Keratinocyte (primary cell): ENCODE measurements around the gene ATP1A3. TPM values are rescaled to one million over a fixed set of nuclear protein-coding genes. Genes with fewer than 3 reads are reported as not detected.
A peak's percentile ranks its signal among the peaks of the same experiment; 100 is the strongest.

Experiments used
- DNase-seq: peaks from one replicate; pipeline ENCODE4 v3.0.0-alpha.2; 2011; ENCODE audit warnings: low read depth, missing footprints, low spot score
- FAIRE-seq: peaks from 2 replicates; lab custom pipeline; 2011; peaks lifted over from hg19 to GRCh38; lab: Jason Lieb, UNC
- H2AFZ ChIP-seq: 2 replicates; pipeline ENCODE4 v1.6.0; 2012; ENCODE audit warnings: low read length, control low read depth, inconsistent platforms; ENCODE audit not compliant: control insufficient read depth
- H3K27ac ChIP-seq: 2 replicates; pipeline ENCODE4 v1.5.1; 2011; ENCODE audit warnings: low read length; ENCODE audit not compliant: control insufficient read depth, insufficient read depth
- H3K27me3 ChIP-seq: 3 replicates; pipeline ENCODE4 v1.6.0; 2011; ENCODE audit warnings: low read length; ENCODE audit not compliant: control insufficient read depth, insufficient read depth; ENCODE audit errors: extremely low read depth
- H3K36me3 ChIP-seq, 2 experiments: 2 replicates in 1 of 2; 3 replicates in 1 of 2; pipeline ENCODE4 v1.5.1; 2011; ENCODE audit warnings: low read length in 2 of 2, mild to moderate bottlenecking in 1 of 2; ENCODE audit not compliant: control insufficient read depth in 2 of 2, insufficient read depth in 2 of 2; ENCODE audit errors: extremely low read depth in 1 of 2
- H3K4me1 ChIP-seq: 3 replicates; pipeline ENCODE4 v1.5.1; 2011; ENCODE audit warnings: low read length; ENCODE audit not compliant: control insufficient read depth, insufficient read depth; ENCODE audit errors: extremely low read depth
- H3K4me2 ChIP-seq: 3 replicates; pipeline ENCODE4 v1.6.0; 2011; ENCODE audit warnings: low read depth, low read length; ENCODE audit not compliant: control insufficient read depth, insufficient read depth; ENCODE audit errors: extremely low read depth
- H3K4me3 ChIP-seq, 3 experiments: fragments of 200-600 bp in 1 of 3; sonication (generic) in 1 of 3; 2 replicates in 2 of 3; 3 replicates in 1 of 3; pipeline ENCODE4 v1.5.1; 2011 to 2016; ENCODE audit warnings: low read length in 3 of 3, mild to moderate bottlenecking in 3 of 3, control low read depth in 2 of 3, inconsistent platforms in 1 of 3, low read depth in 1 of 3, mixed read lengths in 1 of 3, mixed run types in 1 of 3, moderate library complexity in 1 of 3; ENCODE audit not compliant: control insufficient read depth in 2 of 3, insufficient read depth in 2 of 3; ENCODE audit errors: extremely low read depth in 1 of 3
- H3K79me2 ChIP-seq: 2 replicates; pipeline ENCODE4 v1.6.0; 2012; ENCODE audit warnings: low read length; ENCODE audit not compliant: control insufficient read depth, insufficient read depth
- H3K9ac ChIP-seq: 3 replicates; pipeline ENCODE4 v1.6.0; 2011; ENCODE audit warnings: low read length; ENCODE audit not compliant: control insufficient read depth, insufficient read depth; ENCODE audit errors: extremely low read depth
- H3K9me1 ChIP-seq: 3 replicates; pipeline ENCODE4 v1.6.0; 2011; ENCODE audit warnings: low read length; ENCODE audit not compliant: control insufficient read depth, insufficient read depth; ENCODE audit errors: extremely low read depth
- H3K9me3 ChIP-seq: 2 replicates; pipeline ENCODE4 v1.5.1; 2012; ENCODE audit warnings: low read depth, low read length; ENCODE audit not compliant: control insufficient read depth
- H4K20me1 ChIP-seq: 3 replicates; pipeline ENCODE4 v1.6.0; 2011; ENCODE audit warnings: low read length; ENCODE audit not compliant: control insufficient read depth, insufficient read depth; ENCODE audit errors: extremely low read depth
- CTCF ChIP-seq, 3 experiments: IDR thresholded peaks in 1 of 3; conservative IDR thresholded peaks in 1 of 3; optimal IDR thresholded peaks in 1 of 3; 2 replicates in 2 of 3; 3 replicates in 1 of 3; pipeline versions ENCODE3 to v1.5.1; 2011; ENCODE audit warnings: low read length in 3 of 3, mild to moderate bottlenecking in 3 of 3, moderate library complexity in 2 of 3, control low read depth in 1 of 3, inconsistent platforms in 1 of 3; ENCODE audit not compliant: insufficient read depth in 2 of 3; ENCODE audit errors: extremely low read depth in 1 of 3
- EZH2 ChIP-seq: IDR thresholded peaks from one replicate; pipeline ENCODE4 v1.6.1; 2012; ENCODE audit warnings: inconsistent platforms, mild to moderate bottlenecking, low read length, moderate library complexity
- dilution Hi-C: fragments of 300-500 bp; cut with MboI; formaldehyde crosslinking; loops from one replicate; pipeline ENCODE4 v1.7.0; 2020; ENCODE audit warnings: low sequenced_read_pairs; ENCODE audit not compliant: extremely low pct_ligation_motif_present
- polyA plus RNA-seq, 5 experiments: library from polyadenylated mRNA; depleted of rRNA in 3 of 5; stranded (reverse) in 3 of 5; stranded (forward) in 1 of 5; unstranded in 1 of 5; fragments of >200 nt; gene quantifications; 1 replicate in 1 of 5; 2 replicates in 3 of 5; 3 replicates in 1 of 5; pipeline versions ENCODE4 v1.2.1 to v1.2.3, GENCODE V29; 2011 to 2012; ENCODE audit warnings: missing spikeins in 2 of 5, low read depth in 1 of 5, low replicate concordance in 1 of 5

Gene ATP1A3
- polyA plus RNA-seq, 1 donor (not counting 4 experiments of a cell fraction or from before 2014, with no cell fraction given): not detected

GRCh38 chr19:41959056-41960053 lies 34.7 kb downstream of the ATP1A3 start, which contains the start of gene RABAC1:
Gene RABAC1 (minus strand): TSS chr19:41959321. CDS start chr19:41959292, 29 bp downstream.
- peak; percentile 83 for FAIRE-seq
- no peak for TF ChIP-seq EZH2
- peak; percentile 3 to 29 (median 27) for TF ChIP-seq CTCF (optimal IDR thresholded peaks at IDR 0.05 in 1 of 3, IDR thresholded peaks at IDR 0.05 in 1 of 3, conservative IDR thresholded peaks at IDR 0.05 in 1 of 3; ENCODE audit: extremely low read depth in 1 of 3, insufficient read depth in 2 of 3, low read length in 3 of 3)

GRCh38 chr19:41958367-41959055 lies 35.5 kb downstream of the ATP1A3 start:
- DNase-seq: peak; percentile 44
- no peaks in the 10 kb centered on the region for H3K79me2 ChIP-seq
- peak overlapping the region; percentile 95 for H2AFZ ChIP-seq
- peak overlapping the region; percentile 82 to 95 (median 93) for H3K4me3 ChIP-seq
- H3K9me3 ChIP-seq: no peaks in the 10 kb centered on the region
- H4K20me1 ChIP-seq: peaks cover 7% of the 10 kb centered on the region
- no peak for FAIRE-seq
- TF ChIP-seq CTCF (optimal IDR thresholded peaks at IDR 0.05 in 1 of 3, IDR thresholded peaks at IDR 0.05 in 1 of 3, conservative IDR thresholded peaks at IDR 0.05 in 1 of 3; ENCODE audit: extremely low read depth in 1 of 3, insufficient read depth in 2 of 3, low read length in 3 of 3): no peak
- TF ChIP-seq EZH2: no peak
- H3K9ac ChIP-seq: peak overlapping the region; percentile 95
- H3K27me3 ChIP-seq: no peaks in the 10 kb centered on the region
- peaks cover 0 to 9% of the 10 kb centered on the region in 2 experiments for H3K36me3 ChIP-seq
- dilution Hi-C loops: no loop called here
- H3K4me1 ChIP-seq: peaks cover 14% of the 10 kb centered on the region
- peak overlapping the region; percentile 88 for H3K4me2 ChIP-seq
- H3K27ac ChIP-seq: peak overlapping the region; percentile 76
- no peaks in the 10 kb centered on the region for H3K9me1 ChIP-seq

More at GRCh38 chr19:41959056-41960053, 34.7 kb downstream of the ATP1A3 start, which contains the start of gene RABAC1:
- Histone ChIP-seq H3K4me2 (peak within 1 kb of the TSS; percentile 88), H3K36me3 (peaks cover 0 to 8% of the 10 kb centered on the region in 2 experiments), H2AFZ (peak within 1 kb of the TSS; percentile 95), H3K9ac (peak within 1 kb of the TSS; percentile 95), H3K9me3 (no peaks in the 10 kb centered on the region), H3K27ac (peak within 1 kb of the TSS; percentile 76), H3K9me1 (no peaks in the 10 kb centered on the region), H3K27me3 (no peaks in the 10 kb centered on the region), H3K4me1 (peaks cover 14% of the 10 kb centered on the region), H3K79me2 (no peaks in the 10 kb centered on the region), H3K4me3 (peak within 1 kb of the TSS; percentile 82 to 95 (median 93)), H4K20me1 (peaks cover 7% of the 10 kb centered on the region)
- DNase-seq: peak; percentile 70
- dilution Hi-C loops: no loop called here
